ENCODE measurements around the gene CACNA2D2.
A peak's percentile ranks its signal among the peaks of the same experiment; 100 is the strongest.

CACNA2D2 gene

DNA sequence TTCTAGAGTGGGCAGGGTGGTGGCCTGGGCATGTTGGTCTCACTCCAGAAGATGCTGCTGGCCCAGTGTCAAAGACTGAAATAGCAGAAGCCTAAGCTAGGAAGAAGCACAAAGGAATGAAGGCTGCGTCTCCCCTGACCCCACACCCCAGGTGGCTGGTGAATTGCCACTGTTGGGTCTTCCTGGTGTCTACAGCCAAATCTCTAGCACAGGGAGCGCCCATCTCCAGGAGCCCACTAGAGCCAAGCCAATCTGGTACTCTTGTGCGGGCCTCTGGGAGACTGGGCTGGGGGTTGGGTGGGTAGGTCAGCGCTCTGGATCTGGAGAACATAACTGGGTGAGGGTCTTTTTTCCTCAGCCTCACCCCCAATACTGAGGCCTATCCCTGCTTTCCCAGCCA, 176.3 kb downstream of the CACNA2D2 start:
- TF ChIP-seq POLR2AphosphoS5 (IDR thresholded peaks at IDR 0.05; ENCODE audit: low read depth) (no peak), GABPA (IDR thresholded peaks at IDR 0.05; ENCODE audit: low read depth) (no peak), SPI1 (IDR thresholded peaks at IDR 0.05; ENCODE audit: borderline replicate concordance, low read depth) (no peak)
- TF ChIP-seq, protein P1, sequence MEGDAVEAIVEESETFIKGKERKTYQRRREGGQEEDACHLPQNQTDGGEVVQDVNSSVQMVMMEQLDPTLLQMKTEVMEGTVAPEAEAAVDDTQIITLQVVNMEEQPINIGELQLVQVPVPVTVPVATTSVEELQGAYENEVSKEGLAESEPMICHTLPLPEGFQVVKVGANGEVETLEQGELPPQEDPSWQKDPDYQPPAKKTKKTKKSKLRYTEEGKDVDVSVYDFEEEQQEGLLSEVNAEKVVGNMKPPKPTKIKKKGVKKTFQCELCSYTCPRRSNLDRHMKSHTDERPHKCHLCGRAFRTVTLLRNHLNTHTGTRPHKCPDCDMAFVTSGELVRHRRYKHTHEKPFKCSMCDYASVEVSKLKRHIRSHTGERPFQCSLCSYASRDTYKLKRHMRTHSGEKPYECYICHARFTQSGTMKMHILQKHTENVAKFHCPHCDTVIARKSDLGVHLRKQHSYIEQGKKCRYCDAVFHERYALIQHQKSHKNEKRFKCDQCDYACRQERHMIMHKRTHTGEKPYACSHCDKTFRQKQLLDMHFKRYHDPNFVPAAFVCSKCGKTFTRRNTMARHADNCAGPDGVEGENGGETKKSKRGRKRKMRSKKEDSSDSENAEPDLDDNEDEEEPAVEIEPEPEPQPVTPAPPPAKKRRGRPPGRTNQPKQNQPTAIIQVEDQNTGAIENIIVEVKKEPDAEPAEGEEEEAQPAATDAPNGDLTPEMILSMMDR (IDR thresholded peaks at IDR 0.05; ENCODE audit: insufficient read depth, low read length) = no peak
- TF ChIP-seq, protein P2, sequence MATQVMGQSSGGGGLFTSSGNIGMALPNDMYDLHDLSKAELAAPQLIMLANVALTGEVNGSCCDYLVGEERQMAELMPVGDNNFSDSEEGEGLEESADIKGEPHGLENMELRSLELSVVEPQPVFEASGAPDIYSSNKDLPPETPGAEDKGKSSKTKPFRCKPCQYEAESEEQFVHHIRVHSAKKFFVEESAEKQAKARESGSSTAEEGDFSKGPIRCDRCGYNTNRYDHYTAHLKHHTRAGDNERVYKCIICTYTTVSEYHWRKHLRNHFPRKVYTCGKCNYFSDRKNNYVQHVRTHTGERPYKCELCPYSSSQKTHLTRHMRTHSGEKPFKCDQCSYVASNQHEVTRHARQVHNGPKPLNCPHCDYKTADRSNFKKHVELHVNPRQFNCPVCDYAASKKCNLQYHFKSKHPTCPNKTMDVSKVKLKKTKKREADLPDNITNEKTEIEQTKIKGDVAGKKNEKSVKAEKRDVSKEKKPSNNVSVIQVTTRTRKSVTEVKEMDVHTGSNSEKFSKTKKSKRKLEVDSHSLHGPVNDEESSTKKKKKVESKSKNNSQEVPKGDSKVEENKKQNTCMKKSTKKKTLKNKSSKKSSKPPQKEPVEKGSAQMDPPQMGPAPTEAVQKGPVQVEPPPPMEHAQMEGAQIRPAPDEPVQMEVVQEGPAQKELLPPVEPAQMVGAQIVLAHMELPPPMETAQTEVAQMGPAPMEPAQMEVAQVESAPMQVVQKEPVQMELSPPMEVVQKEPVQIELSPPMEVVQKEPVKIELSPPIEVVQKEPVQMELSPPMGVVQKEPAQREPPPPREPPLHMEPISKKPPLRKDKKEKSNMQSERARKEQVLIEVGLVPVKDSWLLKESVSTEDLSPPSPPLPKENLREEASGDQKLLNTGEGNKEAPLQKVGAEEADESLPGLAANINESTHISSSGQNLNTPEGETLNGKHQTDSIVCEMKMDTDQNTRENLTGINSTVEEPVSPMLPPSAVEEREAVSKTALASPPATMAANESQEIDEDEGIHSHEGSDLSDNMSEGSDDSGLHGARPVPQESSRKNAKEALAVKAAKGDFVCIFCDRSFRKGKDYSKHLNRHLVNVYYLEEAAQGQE (IDR thresholded peaks at IDR 0.05; ENCODE audit: insufficient replicate concordance, low read depth) = no peak
- H3K27ac ChIP-seq (replicated peaks) = peak overlapping the region; percentile 75

DNA sequence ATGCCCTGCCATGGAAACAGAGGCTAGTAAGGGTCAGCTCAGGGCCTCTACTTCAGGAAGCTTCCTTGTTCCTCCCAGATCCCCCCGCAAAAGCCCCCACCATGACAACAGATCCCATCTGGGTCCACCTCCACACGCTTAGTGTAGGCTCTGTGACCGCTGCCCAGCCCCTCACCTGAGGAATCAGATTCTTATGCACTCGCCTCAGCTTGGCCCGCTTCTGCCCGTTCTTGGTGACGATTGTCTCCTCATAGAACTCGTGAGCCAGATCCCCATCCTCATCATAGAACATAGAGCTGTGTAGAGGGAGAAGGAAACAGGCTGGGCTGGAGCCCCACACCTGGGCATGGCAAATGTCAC, 177.3 kb downstream of the CACNA2D2 start:
- Histone ChIP-seq H3K4me3 (replicated peaks; ENCODE audit: insufficient read depth, low read length) (no peak overlapping the region), H3K27me3 (ENCODE audit: insufficient read depth, poor library complexity, severe bottlenecking) (no peaks in the 10 kb centered on the region), H3K27ac (replicated peaks) (peak overlapping the region; percentile 50)
- TF ChIP-seq, protein P2 (IDR thresholded peaks at IDR 0.05; ENCODE audit: insufficient replicate concordance, low read depth) = no peak
- TF ChIP-seq, protein P1 (IDR thresholded peaks at IDR 0.05; ENCODE audit: insufficient read depth, low read length) = no peak
- TF ChIP-seq POLR2AphosphoS5 (IDR thresholded peaks at IDR 0.05; ENCODE audit: low read depth) = no peak
- no peak for TF ChIP-seq GABPA (IDR thresholded peaks at IDR 0.05; ENCODE audit: low read depth)
- TF ChIP-seq SPI1 (IDR thresholded peaks at IDR 0.05; ENCODE audit: borderline replicate concordance, low read depth) = no peak
- no peak for DNase-seq (ENCODE audit: low read depth in 1 of 2, low spot score in 1 of 2)

More for the DNA sequence above, 176.3 kb downstream of the CACNA2D2 start:
- no peak for DNase-seq (ENCODE audit: low read depth in 1 of 2, low spot score in 1 of 2)
- H3K27me3 ChIP-seq (ENCODE audit: insufficient read depth, poor library complexity, severe bottlenecking) = no peaks in the 10 kb centered on the region
- peak overlapping the region; percentile 94 for H3K4me3 ChIP-seq (replicated peaks; ENCODE audit: insufficient read depth, low read length)

DNA sequence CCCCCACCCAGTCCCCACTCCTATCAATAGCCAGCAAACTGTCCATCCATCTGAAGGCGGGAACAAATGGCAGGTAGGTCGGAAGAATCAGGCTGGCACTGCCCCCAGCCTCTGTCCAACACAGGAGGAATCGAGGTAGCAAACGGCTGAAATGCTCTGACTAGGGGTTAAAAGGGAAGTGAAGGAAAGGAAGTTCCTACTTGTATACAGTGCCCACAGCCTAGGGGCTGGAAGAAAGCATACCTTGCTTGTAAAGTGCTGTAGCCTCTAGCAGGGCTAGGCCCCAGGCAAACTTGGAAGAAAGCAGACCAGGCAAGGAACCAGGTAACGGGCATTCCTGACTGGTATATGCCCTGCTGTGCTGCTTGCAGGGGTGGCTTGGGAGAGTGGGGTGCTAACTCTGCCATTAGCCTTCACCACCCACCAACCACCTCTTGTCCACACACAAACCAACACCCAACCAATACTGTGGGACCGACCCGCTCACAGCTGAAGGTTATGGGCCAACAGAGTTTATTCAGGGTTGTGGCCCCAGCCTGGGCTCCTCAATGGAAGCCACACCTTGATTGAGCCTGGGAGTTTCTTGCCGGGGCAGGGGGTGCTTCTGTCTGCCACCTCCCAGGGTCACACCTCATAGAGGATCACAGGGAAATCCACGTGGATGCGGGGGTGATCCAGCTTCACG, 177.8 kb downstream of the CACNA2D2 start:
- peak overlapping the region; percentile 50 for H3K27ac ChIP-seq (replicated peaks)

More for the DNA sequence above, 177.8 kb downstream of the CACNA2D2 start:
- Histone ChIP-seq H3K4me3 (replicated peaks; ENCODE audit: insufficient read depth, low read length) (no peak overlapping the region), H3K27me3 (ENCODE audit: insufficient read depth, poor library complexity, severe bottlenecking) (no peaks in the 10 kb centered on the region)
- DNase-seq (ENCODE audit: low read depth in 1 of 2, low spot score in 1 of 2) = peak in 1 of 2 experiments; percentile 64
- TF ChIP-seq, protein P1 (IDR thresholded peaks at IDR 0.05; ENCODE audit: insufficient read depth, low read length) = no peak
- peak; percentile 88 for TF ChIP-seq SPI1 (IDR thresholded peaks at IDR 0.05; ENCODE audit: borderline replicate concordance, low read depth)
